ENCODE measurements around the gene SEC24C.

Gene SEC24C

DNA sequence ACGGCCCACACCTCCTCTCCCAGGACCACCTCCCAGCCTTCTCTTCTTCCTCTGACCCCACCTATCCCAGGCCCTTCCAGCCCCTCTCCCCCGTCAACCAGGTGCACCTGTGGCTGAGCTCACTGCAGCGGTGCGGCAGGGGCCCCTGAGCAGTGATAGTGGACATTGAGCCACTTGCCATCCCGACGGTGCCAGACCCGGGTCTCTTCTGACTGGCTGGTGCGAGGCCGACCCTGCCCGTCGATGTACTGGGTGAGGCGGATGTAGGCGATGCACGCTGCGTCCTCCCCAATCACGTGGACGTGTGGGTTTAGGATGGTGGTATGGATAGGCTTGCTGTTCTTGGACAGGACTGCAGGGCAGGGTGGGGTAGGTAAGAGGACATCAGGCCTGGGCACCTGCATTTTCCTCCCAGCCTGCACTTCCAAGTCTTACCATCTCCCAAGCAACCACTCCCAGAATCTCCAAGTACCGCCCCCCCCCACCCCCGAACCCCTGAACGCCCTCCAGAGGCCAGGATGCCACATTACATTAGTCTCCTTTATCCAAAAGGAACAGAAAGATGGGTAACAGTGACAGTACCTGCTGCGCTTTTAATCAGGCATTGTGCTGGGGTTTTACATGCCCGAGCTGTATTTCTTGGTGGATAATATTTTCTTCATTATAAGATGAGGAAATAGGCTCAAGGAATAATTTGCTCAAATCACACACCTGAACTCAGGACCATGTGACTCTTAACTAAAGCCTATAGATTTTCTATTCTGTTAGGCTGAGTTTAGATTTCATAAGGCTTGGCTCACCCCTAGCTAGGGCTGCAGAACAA, 70.9 kb downstream of the SEC24C start:
- FAIRE-seq = no peak

DNA sequence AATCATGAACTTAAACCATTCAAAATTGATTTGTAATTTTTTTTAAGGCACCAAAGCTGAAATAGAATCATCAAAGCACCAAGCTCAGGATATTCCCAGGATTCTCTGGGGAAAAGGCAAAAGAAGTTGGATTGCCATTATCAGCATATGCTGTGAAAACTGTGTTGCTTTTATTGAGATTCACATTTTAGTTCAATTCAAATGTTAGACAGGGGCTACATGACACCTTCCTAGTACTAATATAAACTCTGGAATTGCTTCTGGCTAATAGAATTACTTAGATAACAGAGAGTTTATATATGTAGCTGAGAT, 71.5 kb downstream of the SEC24C start:
- no peak for FAIRE-seq

DNA sequence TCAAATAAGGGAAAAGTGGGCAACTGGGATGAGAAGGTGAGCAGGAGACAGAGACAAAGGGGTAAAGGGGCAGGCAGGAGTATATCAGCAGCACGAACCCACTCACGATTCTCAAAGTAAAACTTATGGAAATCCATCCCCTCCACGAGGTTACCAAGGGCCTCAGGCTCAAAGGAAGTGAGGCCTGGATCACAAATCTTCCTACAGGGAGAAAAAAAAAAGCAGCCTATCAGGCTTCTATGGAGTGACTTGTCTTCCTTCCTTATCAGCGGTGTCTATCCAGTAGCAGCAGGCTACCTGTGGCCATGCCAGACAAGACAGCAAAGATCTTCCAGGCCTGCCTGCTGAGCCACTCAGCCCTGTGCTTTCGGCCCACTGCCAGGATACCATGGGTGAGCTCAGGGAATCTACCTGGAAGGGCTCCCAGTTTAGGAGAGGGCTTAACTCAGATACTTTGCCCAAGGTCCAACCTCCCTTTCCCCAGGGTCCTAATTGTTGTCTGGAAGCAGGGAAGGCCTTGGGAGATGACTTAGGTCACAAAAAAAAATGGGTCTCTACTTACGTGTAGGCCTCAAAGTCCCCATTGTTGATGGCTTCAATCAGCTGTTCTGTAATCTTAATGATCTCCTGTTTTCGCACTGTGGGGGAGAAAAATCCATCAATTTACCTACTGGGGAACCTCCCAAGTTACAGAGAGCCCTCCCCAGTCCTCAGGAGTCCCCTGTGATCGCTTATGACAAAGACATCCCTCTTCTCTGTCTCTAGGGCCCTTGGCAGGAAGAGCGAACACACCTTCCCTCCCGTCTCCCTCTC, 73.0 kb downstream of the SEC24C start:
- FAIRE-seq = no peak

DNA sequence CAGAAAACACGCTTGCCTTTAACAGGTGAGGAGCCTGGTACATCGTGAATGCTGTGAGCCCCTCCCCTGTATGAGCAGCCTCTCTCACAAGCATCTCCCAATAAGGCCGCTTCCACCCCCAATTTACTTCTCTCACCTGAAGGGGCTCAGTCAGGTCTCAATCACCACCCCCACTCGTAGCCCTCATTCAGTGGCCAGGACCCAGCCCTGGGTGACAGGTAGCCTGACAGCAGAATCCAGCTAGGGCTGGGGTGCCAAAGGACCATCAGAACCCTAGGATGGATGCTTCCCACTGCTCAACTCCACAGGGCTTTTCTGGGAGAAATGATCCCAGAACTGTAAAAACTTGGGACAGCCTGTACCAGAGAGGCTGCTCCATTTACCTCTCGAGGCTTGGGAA, 73.7 kb downstream of the SEC24C start:
- FAIRE-seq = no peak

DNA sequence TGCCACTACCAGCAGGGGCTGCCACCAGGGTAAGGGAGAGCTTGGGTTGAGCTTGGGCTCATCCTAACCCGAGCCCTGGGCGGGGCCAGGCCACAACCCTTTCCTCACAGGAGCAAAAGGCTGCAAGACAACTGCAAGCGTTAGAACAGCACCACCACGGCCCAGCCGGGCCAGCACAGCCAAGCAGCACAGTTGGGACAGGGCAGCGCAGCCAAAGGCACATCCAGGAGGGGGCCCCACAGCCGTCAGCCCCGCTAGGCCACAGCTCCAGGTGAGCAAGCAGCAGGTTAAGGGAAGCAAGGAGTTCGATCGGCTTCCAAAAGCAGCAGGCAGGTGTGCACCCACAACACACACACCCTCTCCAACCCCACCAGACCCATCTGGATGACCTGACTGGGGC, 74.2 kb downstream of the SEC24C start:
- FAIRE-seq = no peak

DNA sequence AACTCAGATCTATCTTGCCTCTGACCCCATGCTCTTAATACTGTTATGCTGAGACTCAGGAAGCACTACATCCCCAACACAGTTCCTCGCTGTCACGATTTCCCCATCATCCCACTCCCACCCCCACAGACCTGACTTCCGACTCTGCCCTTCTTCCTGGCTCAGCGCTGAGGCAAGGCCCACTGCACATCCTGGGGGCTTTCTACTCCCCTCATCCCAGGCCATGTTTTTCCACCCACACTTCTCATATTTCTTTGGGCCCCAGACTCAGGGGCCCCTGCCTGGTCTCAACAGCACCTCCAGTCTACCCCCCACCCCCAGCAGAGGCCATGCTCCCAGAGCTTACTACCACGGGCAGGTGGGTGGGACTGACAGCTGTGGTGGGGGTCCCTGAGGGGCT, 74.9 kb downstream of the SEC24C start:
- FAIRE-seq = no peak

DNA sequence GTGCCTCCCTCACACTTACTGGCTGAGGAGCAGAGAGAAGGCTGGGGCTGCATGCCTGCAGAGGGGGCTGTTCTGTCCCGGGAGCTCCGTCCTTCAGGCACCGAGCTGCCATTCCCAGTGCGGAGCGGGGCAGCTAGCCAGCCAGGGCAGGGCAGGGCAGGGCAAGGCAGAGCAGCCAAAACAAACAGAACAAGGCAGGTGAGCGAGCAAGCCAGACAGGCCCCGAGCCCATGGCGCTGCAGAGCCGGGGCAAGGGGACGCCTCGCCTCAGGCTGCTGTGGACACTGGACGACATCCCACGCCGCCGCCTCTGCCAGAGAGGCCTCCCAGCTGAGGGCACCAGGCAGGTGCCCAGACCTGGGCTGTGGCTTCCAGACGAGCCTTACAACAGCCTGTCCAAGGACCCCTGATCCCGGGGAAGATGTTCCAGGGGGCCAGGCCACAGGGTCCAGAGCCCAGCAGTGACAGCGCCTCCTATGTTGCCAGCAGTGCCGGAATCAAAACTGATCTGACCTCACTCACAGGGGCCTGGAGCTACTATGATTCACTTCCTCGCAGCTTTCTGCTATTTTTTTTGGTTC, 75.4 kb downstream of the SEC24C start:
- no peak for FAIRE-seq

Data from endometrium (tissue), 2 donors.